Measurements from ENCODE around the gene ASB18.

DNA sequence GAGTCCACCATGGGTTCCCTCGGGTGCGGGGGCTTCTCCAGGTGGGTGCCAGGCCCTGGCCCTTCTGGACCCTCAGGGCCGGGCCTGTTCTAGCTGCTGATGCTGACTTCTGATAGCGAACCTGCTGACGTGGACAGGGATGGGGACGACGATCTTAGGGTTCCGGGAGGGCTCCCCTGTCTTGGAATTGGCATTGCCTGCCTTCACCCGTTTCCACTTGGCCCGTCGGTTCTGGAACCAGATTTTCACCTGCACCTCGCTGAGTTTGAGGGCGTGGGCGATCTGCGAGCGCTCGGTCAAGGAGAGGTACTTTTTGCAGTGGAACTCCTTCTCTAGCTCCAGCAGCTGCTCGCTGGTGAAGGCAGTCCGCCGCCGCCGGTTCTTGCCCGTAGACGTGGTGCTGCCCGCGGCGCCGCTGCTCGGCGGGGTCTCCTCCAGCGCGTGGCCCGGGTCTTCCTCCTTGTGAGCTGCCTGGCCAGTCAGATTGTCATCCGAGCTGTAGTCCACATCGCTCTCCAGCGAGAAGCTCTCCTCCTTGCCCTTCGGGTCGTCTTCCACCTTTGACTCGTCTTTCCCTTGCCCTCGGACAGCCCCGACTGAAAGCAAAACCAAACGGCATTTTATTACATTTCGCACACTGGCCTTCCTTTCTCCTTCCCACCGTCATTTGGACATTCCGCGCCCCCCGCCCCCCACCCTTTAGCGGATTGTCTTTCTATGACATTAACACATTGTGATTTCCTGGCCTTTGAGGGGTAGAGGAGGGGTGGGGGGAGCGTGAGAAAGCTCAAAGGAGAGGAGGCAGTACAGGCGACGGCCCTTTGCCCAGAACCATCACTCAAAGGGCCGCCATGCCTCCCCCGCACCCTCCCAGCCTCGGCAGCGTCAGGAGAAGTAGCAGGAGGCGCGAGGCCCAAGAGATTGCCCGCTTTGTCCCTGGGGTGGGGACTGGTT, 98.1 kb downstream of the ASB18 start:
- TF ChIP-seq, protein P1, sequence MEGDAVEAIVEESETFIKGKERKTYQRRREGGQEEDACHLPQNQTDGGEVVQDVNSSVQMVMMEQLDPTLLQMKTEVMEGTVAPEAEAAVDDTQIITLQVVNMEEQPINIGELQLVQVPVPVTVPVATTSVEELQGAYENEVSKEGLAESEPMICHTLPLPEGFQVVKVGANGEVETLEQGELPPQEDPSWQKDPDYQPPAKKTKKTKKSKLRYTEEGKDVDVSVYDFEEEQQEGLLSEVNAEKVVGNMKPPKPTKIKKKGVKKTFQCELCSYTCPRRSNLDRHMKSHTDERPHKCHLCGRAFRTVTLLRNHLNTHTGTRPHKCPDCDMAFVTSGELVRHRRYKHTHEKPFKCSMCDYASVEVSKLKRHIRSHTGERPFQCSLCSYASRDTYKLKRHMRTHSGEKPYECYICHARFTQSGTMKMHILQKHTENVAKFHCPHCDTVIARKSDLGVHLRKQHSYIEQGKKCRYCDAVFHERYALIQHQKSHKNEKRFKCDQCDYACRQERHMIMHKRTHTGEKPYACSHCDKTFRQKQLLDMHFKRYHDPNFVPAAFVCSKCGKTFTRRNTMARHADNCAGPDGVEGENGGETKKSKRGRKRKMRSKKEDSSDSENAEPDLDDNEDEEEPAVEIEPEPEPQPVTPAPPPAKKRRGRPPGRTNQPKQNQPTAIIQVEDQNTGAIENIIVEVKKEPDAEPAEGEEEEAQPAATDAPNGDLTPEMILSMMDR (IDR thresholded peaks at IDR 0.05) = no peak
- no peak for TF ChIP-seq ZFX (IDR thresholded peaks at IDR 0.05; ENCODE audit: borderline replicate concordance)

Data from 22Rv1 (cell line).